SK-N-SH treated with all-trans-retinoic acid at 6 μM for 48 hours (cell line): ENCODE data around the gene SLC22A6.

Experiments
- ATAC-seq: fragments of 200-7000 bp; cut with Tn5 transposase; 3 replicates; pipeline ENCODE4 v1.9.1; 2020; ENCODE audit warnings: mild to moderate bottlenecking, moderate library complexity
- ARNTL ChIP-seq: fragments of 450-650 bp; formaldehyde crosslinking; IDR thresholded peaks from 2 replicates; pipeline ENCODE4 v1.5.0; 2020; ENCODE audit warnings: low read depth, mild to moderate bottlenecking, moderate library complexity, borderline replicate concordance
- CREB5 ChIP-seq: fragments of 250-450 bp; sonication (Bioruptor Pico); IDR thresholded peaks from 2 replicates; pipeline ENCODE4 v1.5.1; 2020; ENCODE audit warnings: low read depth, mild to moderate bottlenecking, moderate library complexity
- CSDC2 ChIP-seq: fragments of 250-450 bp; sonication (Bioruptor Pico); IDR thresholded peaks from 2 replicates; pipeline ENCODE4 v1.5.0; 2020; ENCODE audit warnings: mild to moderate bottlenecking, moderate library complexity
- CSRNP3 ChIP-seq: fragments of 250-450 bp; sonication (Bioruptor Pico); IDR thresholded peaks from 2 replicates; pipeline ENCODE4 v1.5.1; 2021; ENCODE audit warnings: mild to moderate bottlenecking, moderate library complexity
- GLIS3 ChIP-seq: fragments of 250-450 bp; sonication (Bioruptor Pico); IDR thresholded peaks from 2 replicates; pipeline ENCODE4 v1.5.0; 2020; ENCODE audit warnings: mild to moderate bottlenecking, moderate library complexity
- ISL1 ChIP-seq: fragments of 250-450 bp; sonication (Bioruptor Pico); IDR thresholded peaks from 2 replicates; pipeline ENCODE4 v2.1.2; 2022; ENCODE audit warnings: mild to moderate bottlenecking, moderate library complexity
- OSR1 ChIP-seq: fragments of 250-450 bp; sonication (Bioruptor Pico); IDR thresholded peaks from 2 replicates; pipeline ENCODE4 v1.8.0; 2022; ENCODE audit warnings: moderate library complexity, mild to moderate bottlenecking, inconsistent platforms
- PATZ1 ChIP-seq: fragments of 250-450 bp; sonication (Bioruptor Pico); IDR thresholded peaks from 2 replicates; pipeline ENCODE4 v1.8.0; 2020; ENCODE audit warnings: mild to moderate bottlenecking, moderate library complexity, borderline replicate concordance
- POU6F1 ChIP-seq: fragments of 250-450 bp; sonication (Bioruptor Pico); IDR thresholded peaks from 2 replicates; pipeline ENCODE4 v1.8.0; 2021; ENCODE audit warnings: low read depth, mild to moderate bottlenecking, moderate library complexity, borderline replicate concordance
- PPARA ChIP-seq: fragments of 250-450 bp; sonication (Bioruptor Pico); IDR thresholded peaks from 2 replicates; pipeline ENCODE4 v1.5.0; 2020; ENCODE audit warnings: mild to moderate bottlenecking, borderline replicate concordance
- RARB ChIP-seq: fragments of 250-450 bp; sonication (Bioruptor Pico); IDR thresholded peaks from 2 replicates; pipeline ENCODE4 v1.8.0; 2021; ENCODE audit warnings: mild to moderate bottlenecking, moderate library complexity
- SNAI2 ChIP-seq: fragments of 250-450 bp; sonication (Bioruptor Pico); IDR thresholded peaks from 2 replicates; pipeline ENCODE4 v1.5.0; 2020; ENCODE audit warnings: mild to moderate bottlenecking, moderate library complexity
- TCF4 ChIP-seq: fragments of 250-450 bp; sonication (Bioruptor Pico); IDR thresholded peaks from 2 replicates; pipeline ENCODE4 v1.8.0; 2021; ENCODE audit warnings: mild to moderate bottlenecking, moderate library complexity, borderline replicate concordance
- TOX ChIP-seq: fragments of 250-450 bp; sonication (Bioruptor Pico); IDR thresholded peaks from 2 replicates; pipeline ENCODE4 v1.8.0; 2021; ENCODE audit warnings: mild to moderate bottlenecking, moderate library complexity, borderline replicate concordance
- TSHZ2 ChIP-seq: fragments of 250-450 bp; sonication (Bioruptor Pico); IDR thresholded peaks from 2 replicates; pipeline ENCODE4 v1.5.0; 2020; ENCODE audit warnings: mild to moderate bottlenecking, moderate library complexity
- ZC3H10 ChIP-seq: fragments of 250-450 bp; sonication (Bioruptor Pico); IDR thresholded peaks from 2 replicates; pipeline ENCODE4 v1.5.1; 2021; ENCODE audit warnings: mild to moderate bottlenecking, moderate library complexity
- ZFP3 ChIP-seq: fragments of 250-450 bp; sonication (Bioruptor Pico); IDR thresholded peaks from 2 replicates; pipeline ENCODE4 v1.5.0; 2020; ENCODE audit warnings: mild to moderate bottlenecking, moderate library complexity
- ZFP30 ChIP-seq: fragments of 450-650 bp; formaldehyde crosslinking; IDR thresholded peaks from 2 replicates; pipeline ENCODE4 v1.5.0; 2022; ENCODE audit warnings: mild to moderate bottlenecking, moderate library complexity
- ZNF565 ChIP-seq: fragments of 450-650 bp; formaldehyde crosslinking; conservative IDR thresholded peaks from 2 replicates; pipeline ENCODE4 v1.5.0; 2020; ENCODE audit warnings: low read depth, mild to moderate bottlenecking, moderate library complexity

SLC22A6 gene

GRCh38 chr11:62931499-62932278 is 53.1 kb downstream of the SLC22A6 start:
- TF ChIP-seq CSRNP3 (CRISPR knock-in tag) (no peak), ISL1 (no peak), CSDC2 (CRISPR knock-in tag) (no peak), PPARA (CRISPR knock-in tag) (no peak), GLIS3 (CRISPR knock-in tag) (no peak), CREB5 (CRISPR knock-in tag) (no peak), TCF4 (CRISPR knock-in tag) (no peak), PATZ1 (no peak), TSHZ2 (CRISPR knock-in tag) (no peak), ZC3H10 (no peak), ZFP30 (CRISPR knock-in tag) (no peak), RARB (CRISPR knock-in tag) (no peak), SNAI2 (no peak), ZNF565 (CRISPR knock-in tag) (no peak), ZFP3 (CRISPR knock-in tag) (no peak), TOX (CRISPR knock-in tag) (no peak), POU6F1 (CRISPR knock-in tag) (no peak)
- ATAC-seq: no peak

GRCh38 chr11:62930666-62931065 is 54.1 kb downstream of the SLC22A6 start:
- no peak for TF ChIP-seq CREB5 (CRISPR knock-in tag)
- no peak for TF ChIP-seq ISL1
- no peak for TF ChIP-seq POU6F1 (CRISPR knock-in tag)
- TF ChIP-seq SNAI2: no peak
- TF ChIP-seq ARNTL (CRISPR knock-in tag): no peak
- no peak for TF ChIP-seq OSR1
- no peak for TF ChIP-seq TSHZ2 (CRISPR knock-in tag)
- TF ChIP-seq PATZ1: no peak
- no peak for TF ChIP-seq CSDC2 (CRISPR knock-in tag)
- no peak for TF ChIP-seq ZC3H10
- ATAC-seq: no peak
